Astrocyte of the cerebellum (primary cell): ENCODE measurements around the gene TBPL1.
A peak's percentile ranks its signal among the peaks of the same experiment; 100 is the strongest.

Source experiments
- DNase-seq: peaks from one replicate; pipeline ENCODE4 v3.0.0-alpha.2; 2011; ENCODE audit warnings: low read depth
- H3K4me3 ChIP-seq: 2 replicates; pipeline ENCODE4 v1.5.1; 2011; ENCODE audit warnings: mild to moderate bottlenecking, low read depth, low read length, moderate library complexity
- CTCF ChIP-seq: IDR thresholded peaks from 2 replicates; pipeline ENCODE4 v1.5.1; 2012; ENCODE audit warnings: low read length, low read depth, moderate library complexity, mild to moderate bottlenecking; ENCODE audit errors: missing control alignments
- in situ Hi-C: cut with HindIII; loops from 2 replicates; pipeline ENCODE4 v1.10.0; 2017; ENCODE audit warnings: low sequenced_read_pairs

TBPL1 gene

GRCh38 chr6:133953634-133954415 lies 801 bp downstream of the TBPL1 start:
- peak overlapping the region; percentile 60 for H3K4me3 ChIP-seq
- DNase-seq = no peak
- TF ChIP-seq CTCF = no peak
- in situ Hi-C loops = no loop called here

- H3K4me3 ChIP-seq = peak overlapping the region; percentile 60
- in situ Hi-C loops = no loop called here
- no peak for TF ChIP-seq CTCF
Measured at GRCh38 chr6:133954657-133955576, 1.9 kb downstream of the TBPL1 start.

GRCh38 chr6:133955582-133956415 lies 2.8 kb downstream of the TBPL1 start:
- no peak overlapping the region for H3K4me3 ChIP-seq
- no peak for TF ChIP-seq CTCF
- in situ Hi-C loops = no loop called here
- DNase-seq = no peak

More at GRCh38 chr6:133954657-133955576, 1.9 kb downstream of the TBPL1 start:
- no peak for DNase-seq

GRCh38 chr6:133956416-133957049 lies 3.5 kb downstream of the TBPL1 start:
- H3K4me3 ChIP-seq = no peak overlapping the region
- no peak for TF ChIP-seq CTCF
- in situ Hi-C loops = no loop called here
- no peak for DNase-seq

- TF ChIP-seq CTCF = no peak
- DNase-seq = no peak
- in situ Hi-C loops = no loop called here
- no peak overlapping the region for H3K4me3 ChIP-seq
Measured at GRCh38 chr6:133957227-133957626, 4.2 kb downstream of the TBPL1 start.
